ENCODE results near the gene RANBP10. TPM values are rescaled to one million over a fixed set of nuclear protein-coding genes. Genes with fewer than 3 reads are reported as not detected.

RANBP10 gene
- total and polyA plus RNA-seq, 9 of the 15 experiments (the other 6 are each of a cell fraction or from before 2014, with no cell fraction given), result 0.61 to 19.3 (median 5.9) TPM

GRCh38 chr16:67842509-67843342, 36.4 kb upstream of the RANBP10 start (continued):
- TF ChIP-seq MYBL2 (IDR thresholded peaks at IDR 0.05; ENCODE audit: low read depth), result no peak
- TF ChIP-seq MYBL2 (CRISPR knock-in tag; IDR thresholded peaks at IDR 0.05; ENCODE audit: borderline replicate concordance), result no peak
- peak; percentile 59 for TF ChIP-seq ZNF143 (CRISPR knock-in tag; IDR thresholded peaks at IDR 0.05)
- TF ChIP-seq ZBTB40 (IDR thresholded peaks at IDR 0.05), result no peak
- no peak for TF ChIP-seq ZBTB40 (CRISPR knock-in tag; IDR thresholded peaks at IDR 0.05)
- peak; percentile 100 for TF ChIP-seq ZBTB33 (CRISPR knock-in tag; IDR thresholded peaks at IDR 0.05)
- TF ChIP-seq RAD21 (CRISPR knock-in tag; conservative IDR thresholded peaks at IDR 0.05 in 1 of 2, IDR thresholded peaks at IDR 0.05 in 1 of 2), result no peak
- no peak for TF ChIP-seq CREB5 (CRISPR knock-in tag; IDR thresholded peaks at IDR 0.05)
- TF ChIP-seq ZNF57 (CRISPR knock-in tag; IDR thresholded peaks at IDR 0.05), result no peak
- TF ChIP-seq ARHGAP35 (IDR thresholded peaks at IDR 0.05; ENCODE audit: partially characterized antibody), result no peak
- no peak for TF ChIP-seq ZBTB9 (CRISPR knock-in tag; IDR thresholded peaks at IDR 0.05)
- TF ChIP-seq SRSF3 (IDR thresholded peaks at IDR 0.05; ENCODE audit: insufficient read depth, low read length), result no peak
- TF ChIP-seq ZNF121 (CRISPR knock-in tag; conservative IDR thresholded peaks at IDR 0.05), result no peak
